ENCODE data around the gene LETM1. TPM values are rescaled to one million over a fixed set of nuclear protein-coding genes. Genes with fewer than 3 reads are reported as not detected.

LETM1 gene
- total and polyA plus RNA-seq, 2 donors (not counting 1 experiment from before 2014, with no cell fraction given): 28.5 to 45.1 TPM

- Histone ChIP-seq H3K4me1 (ENCODE audit: control insufficient read depth in 2 of 2, insufficient read depth in 2 of 2, low read length in 2 of 2) (peaks cover 16 to 26% of the 10 kb centered on the region in 2 donors), H3K79me2 (ENCODE audit: control insufficient read depth, insufficient read depth, low read length) (no peaks in the 10 kb centered on the region), H2AFZ (ENCODE audit: insufficient read depth, low read depth, low read length, poor library complexity, severe bottlenecking) (no peak overlapping the region), H3K9me3 (ENCODE audit: control extremely low read depth in 1 of 3, control insufficient read depth in 2 of 3, insufficient read depth in 1 of 3, low read length in 2 of 3) (no peaks in the 10 kb centered on the region), H4K20me1 (ENCODE audit: control insufficient read depth, insufficient read depth, low read length, poor library complexity, severe bottlenecking) (no peaks in the 10 kb centered on the region), H3K36me3 (replicated peaks in 1 of 2; ENCODE audit: control extremely low read depth in 1 of 2, control insufficient read depth in 1 of 2, extremely low read depth in 1 of 2, insufficient read depth in 2 of 2, low read length in 1 of 2) (peaks cover 0 to 41% of the 10 kb centered on the region in 2 experiments), H3K4me3 (ENCODE audit: control extremely low read depth in 1 of 5, extremely low read depth in 1 of 5, insufficient read depth in 1 of 5, low read depth in 2 of 5, low read length in 4 of 5) (no peak overlapping the region), H3K4me2 (replicated peaks; ENCODE audit: low read depth, low read length, poor library complexity, severe bottlenecking) (no peak overlapping the region), H3K27me3 (replicated peaks in 1 of 4; ENCODE audit: control extremely low read depth in 1 of 4, control insufficient read depth in 3 of 4, insufficient read depth in 4 of 4, low read length in 3 of 4) (no peaks in the 10 kb centered on the region), H3K27ac (ENCODE audit: low read length in 2 of 2) (no peak overlapping the region), H3K9ac (ENCODE audit: low read length) (no peak overlapping the region)
- no peak for ATAC-seq (ENCODE audit: low read depth)
- no peak for DNase-seq
- Mint-ChIP-seq H3K4me1 (peaks cover 29% of the 10 kb centered on the region), H3K27me3 (no peaks in the 10 kb centered on the region), H3K27ac (no peak overlapping the region), H3K9me3 (ENCODE audit: insufficient read depth) (no peaks in the 10 kb centered on the region), H3K4me3 (no peak overlapping the region)
- TF ChIP-seq CTCF (IDR thresholded peaks at IDR 0.05) (no peak), EZH2 (IDR thresholded peaks at IDR 0.05; ENCODE audit: borderline replicate concordance, insufficient read depth, low read depth, low read length, poor library complexity, severe bottlenecking) (no peak)
- no CpG with 5 or more reads among the region's 3 CpGs for WGBS (ENCODE audit: insufficient coverage)
- ChIA-PET POLR2A (no interaction called here), CTCF (interaction anchor here (1.5 kb wide), 1 partner anchor 20 kb away, joined by 4 read pairs; no protein-coding TSS in a partner anchor)
- intact Hi-C loops (cut with micrococcal nuclease): no loop called here
Measured at GRCh38 chr4:1830234-1830633, 25.7 kb downstream of the LETM1 start.

- Histone ChIP-seq H4K20me1 (ENCODE audit: control insufficient read depth, insufficient read depth, low read length, poor library complexity, severe bottlenecking) (no peaks in the 10 kb centered on the region), H3K4me3 (ENCODE audit: control extremely low read depth in 1 of 5, extremely low read depth in 1 of 5, insufficient read depth in 1 of 5, low read depth in 2 of 5, low read length in 4 of 5) (no peak overlapping the region), H3K4me1 (ENCODE audit: control insufficient read depth in 2 of 2, insufficient read depth in 2 of 2, low read length in 2 of 2) (peaks cover 0 to 4% of the 10 kb centered on the region in 2 donors), H3K9ac (ENCODE audit: low read length) (no peak overlapping the region), H2AFZ (ENCODE audit: insufficient read depth, low read depth, low read length, poor library complexity, severe bottlenecking) (no peak overlapping the region), H3K4me2 (replicated peaks; ENCODE audit: low read depth, low read length, poor library complexity, severe bottlenecking) (no peak overlapping the region), H3K36me3 (replicated peaks in 1 of 2; ENCODE audit: control extremely low read depth in 1 of 2, control insufficient read depth in 1 of 2, extremely low read depth in 1 of 2, insufficient read depth in 2 of 2, low read length in 1 of 2) (peaks cover 0 to 56% of the 10 kb centered on the region in 2 experiments), H3K9me3 (ENCODE audit: control extremely low read depth in 1 of 3, control insufficient read depth in 2 of 3, insufficient read depth in 1 of 3, low read length in 2 of 3) (no peaks in the 10 kb centered on the region), H3K27me3 (replicated peaks in 1 of 4; ENCODE audit: control extremely low read depth in 1 of 4, control insufficient read depth in 3 of 4, insufficient read depth in 4 of 4, low read length in 3 of 4) (no peaks in the 10 kb centered on the region), H3K27ac (ENCODE audit: low read length in 2 of 2) (no peak overlapping the region), H3K79me2 (ENCODE audit: control insufficient read depth, insufficient read depth, low read length) (no peaks in the 10 kb centered on the region)
- Mint-ChIP-seq H3K4me1 (peaks cover 7% of the 10 kb centered on the region), H3K4me3 (no peak overlapping the region), H3K27ac (no peak overlapping the region), H3K9me3 (ENCODE audit: insufficient read depth) (no peaks in the 10 kb centered on the region), H3K27me3 (no peaks in the 10 kb centered on the region)
- ATAC-seq (ENCODE audit: low read depth) (no peak), DNase-seq (no peak)
- TF ChIP-seq CTCF (IDR thresholded peaks at IDR 0.05): no peak
- TF ChIP-seq EZH2 (IDR thresholded peaks at IDR 0.05; ENCODE audit: borderline replicate concordance, insufficient read depth, low read depth, low read length, poor library complexity, severe bottlenecking): no peak
- ChIA-PET POLR2A (no interaction called here), CTCF (interaction anchor here (1.4 to 1.7 kb wide), 2 partner anchors 17 to 73 kb away, joined by 3 to 4 read pairs; no protein-coding TSS in a partner anchor)
- 94% methylated on average over 29 of the region's 30 CpGs for WGBS (ENCODE audit: insufficient coverage)
- intact Hi-C loops (cut with micrococcal nuclease): no loop called here
Measured at GRCh38 chr4:1826531-1827350, 29.2 kb downstream of the LETM1 start.
